Natural killer cell (primary cell): ENCODE data around the gene ACTN3. TPM values are rescaled to one million over a fixed set of nuclear protein-coding genes. Genes with fewer than 3 reads are reported as not detected.
A peak's percentile ranks its signal among the peaks of the same experiment; 100 is the strongest.

Experiments used
- ATAC-seq, 3 donors: fragments of 150-1000 bp in 2 of 3; fragments of 200-7000 bp in 1 of 3; cut with Tn5 transposase; 1 replicate in 1 of 3; 2 replicates in 2 of 3; pipeline ENCODE4 v1.10.0; 2021; ENCODE audit warnings: mild to moderate bottlenecking in 2 of 3, moderate library complexity in 2 of 3
- DNase-seq, 2 donors: peaks; one replicate each; pipeline versions ENCODE4 v3.0.0 to v3.0.0-alpha.2; 2013 to 2021; ENCODE audit warnings: mixed read lengths in 1 of 2
- H3K27ac ChIP-seq: one replicate; pipeline ENCODE4 v1.5.1; 2013; ENCODE audit warnings: mild to moderate bottlenecking, low read length
- H3K27me3 ChIP-seq: one replicate; pipeline ENCODE4 v1.6.1; 2013; ENCODE audit warnings: low read length; ENCODE audit not compliant: control insufficient read depth, insufficient read depth
- H3K36me3 ChIP-seq: one replicate; pipeline ENCODE4 v1.6.1; 2013; ENCODE audit warnings: low read length; ENCODE audit not compliant: control insufficient read depth, insufficient read depth
- H3K4me1 ChIP-seq: one replicate; pipeline ENCODE4 v1.6.1; 2013; ENCODE audit warnings: low read length; ENCODE audit not compliant: control insufficient read depth, insufficient read depth
- H3K4me3 ChIP-seq: one replicate; pipeline ENCODE4 v1.5.1; 2013; ENCODE audit warnings: low read length
- H3K9me3 ChIP-seq: one replicate; pipeline ENCODE4 v1.6.1; 2013; ENCODE audit warnings: low read length; ENCODE audit not compliant: control insufficient read depth, insufficient read depth
- H3K27ac Mint-ChIP-seq, 2 donors: one replicate each; pipeline ENCODE4 v1.8.0; 2022; ENCODE audit warnings: mild to moderate bottlenecking in 2 of 2, mixed read lengths in 2 of 2, moderate library complexity in 1 of 2
- H3K27me3 Mint-ChIP-seq, 2 donors: one replicate each; pipeline ENCODE4 v1.8.0; 2022; ENCODE audit warnings: low read depth in 2 of 2, mixed read lengths in 2 of 2
- H3K36me3 Mint-ChIP-seq: one replicate; pipeline ENCODE4 v1.8.0; 2022; ENCODE audit warnings: mixed read lengths
- H3K4me1 Mint-ChIP-seq, 2 donors: one replicate each; pipeline ENCODE4 v1.8.0; 2022; ENCODE audit warnings: mixed read lengths in 2 of 2
- H3K4me3 Mint-ChIP-seq: one replicate; pipeline ENCODE4 v1.8.0; 2022; ENCODE audit warnings: mild to moderate bottlenecking, moderate library complexity, mixed read lengths
- H3K9me3 Mint-ChIP-seq, 2 donors: one replicate each; pipeline ENCODE4 v1.8.0; 2022; ENCODE audit warnings: mixed read lengths in 2 of 2
- WGBS: methylation state at CpG from one replicate; pipeline ENCODE4 v1.1.7; 2013; ENCODE audit warnings: missing lambda C conversion rate; ENCODE audit not compliant: insufficient coverage; 5-methylcytosine and 5-hydroxymethylcytosine counted together
- intact Hi-C: fragments of 100-400 bp; cut with micrococcal nuclease; formaldehyde crosslinking; loops from one replicate; pipeline ENCODE4 v1.14.2; 2022
- total RNA-seq, 4 donors: library from RNA; stranded (reverse); fragments of 120-200 nt in 1 of 4; gene quantifications; one replicate each; pipeline versions ENCODE4 v1.2.3 to v1.2.4, GENCODE V29; 2013 to 2022
- TF ChIP-seq, protein P1 (sequence below): fragments of 200-600 bp; IDR thresholded peaks from one replicate; pipeline ENCODE4 v1.8.0; 2022; ENCODE audit warnings: antibody characterized with exemption

ACTN3 gene
- total RNA-seq, 3 donors from 2014 or later (not counting 1 experiment from before 2014, with no cell fraction given) = 0.33 to 1.00 (median 0.50) TPM

DNA sequence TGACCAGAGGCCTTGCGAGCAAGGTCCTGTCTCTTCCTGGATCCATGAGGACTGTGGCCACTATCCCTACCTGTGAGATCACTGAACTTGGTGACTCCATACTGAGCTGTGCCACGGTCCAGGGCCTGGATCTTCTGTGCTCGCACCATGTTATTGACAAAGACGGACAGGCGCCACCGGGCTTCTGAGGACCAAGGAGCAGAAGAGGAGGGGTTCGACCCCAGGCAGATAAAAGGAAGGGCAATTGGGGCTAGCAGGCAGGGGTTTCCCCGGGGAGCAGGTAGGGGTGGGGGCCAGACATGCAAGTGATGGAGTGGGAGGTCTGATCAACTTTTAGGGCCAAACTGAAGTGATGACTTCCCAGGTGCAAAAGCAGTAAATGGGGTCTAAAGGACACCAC is 19.5 kb downstream of the ACTN3 start:
- intact Hi-C loops = no loop called here
- H3K9me3 ChIP-seq = no peaks in the 10 kb centered on the region
- WGBS = 89% methylated on average over 8 of the region's 8 CpGs
- H3K36me3 Mint-ChIP-seq = no peaks in the 10 kb centered on the region
- no peaks in the 10 kb centered on the region for H3K27me3 ChIP-seq
- peaks cover 13% of the 10 kb centered on the region for H3K4me1 ChIP-seq
- DNase-seq (no peak), ATAC-seq (no peak)
- H3K4me1 Mint-ChIP-seq = peaks cover 4 to 9% of the 10 kb centered on the region in 2 donors
- TF ChIP-seq, protein P1, sequence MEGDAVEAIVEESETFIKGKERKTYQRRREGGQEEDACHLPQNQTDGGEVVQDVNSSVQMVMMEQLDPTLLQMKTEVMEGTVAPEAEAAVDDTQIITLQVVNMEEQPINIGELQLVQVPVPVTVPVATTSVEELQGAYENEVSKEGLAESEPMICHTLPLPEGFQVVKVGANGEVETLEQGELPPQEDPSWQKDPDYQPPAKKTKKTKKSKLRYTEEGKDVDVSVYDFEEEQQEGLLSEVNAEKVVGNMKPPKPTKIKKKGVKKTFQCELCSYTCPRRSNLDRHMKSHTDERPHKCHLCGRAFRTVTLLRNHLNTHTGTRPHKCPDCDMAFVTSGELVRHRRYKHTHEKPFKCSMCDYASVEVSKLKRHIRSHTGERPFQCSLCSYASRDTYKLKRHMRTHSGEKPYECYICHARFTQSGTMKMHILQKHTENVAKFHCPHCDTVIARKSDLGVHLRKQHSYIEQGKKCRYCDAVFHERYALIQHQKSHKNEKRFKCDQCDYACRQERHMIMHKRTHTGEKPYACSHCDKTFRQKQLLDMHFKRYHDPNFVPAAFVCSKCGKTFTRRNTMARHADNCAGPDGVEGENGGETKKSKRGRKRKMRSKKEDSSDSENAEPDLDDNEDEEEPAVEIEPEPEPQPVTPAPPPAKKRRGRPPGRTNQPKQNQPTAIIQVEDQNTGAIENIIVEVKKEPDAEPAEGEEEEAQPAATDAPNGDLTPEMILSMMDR = no peak
- no peaks in the 10 kb centered on the region for H3K36me3 ChIP-seq
- peak overlapping the region; percentile 22 for H3K4me3 Mint-ChIP-seq
- no peak overlapping the region for H3K27ac ChIP-seq
- no peak overlapping the region for H3K27ac Mint-ChIP-seq
- no peaks in the 10 kb centered on the region for H3K27me3 Mint-ChIP-seq
- H3K4me3 ChIP-seq = no peak overlapping the region
- H3K9me3 Mint-ChIP-seq = no peaks in the 10 kb centered on the region

DNA sequence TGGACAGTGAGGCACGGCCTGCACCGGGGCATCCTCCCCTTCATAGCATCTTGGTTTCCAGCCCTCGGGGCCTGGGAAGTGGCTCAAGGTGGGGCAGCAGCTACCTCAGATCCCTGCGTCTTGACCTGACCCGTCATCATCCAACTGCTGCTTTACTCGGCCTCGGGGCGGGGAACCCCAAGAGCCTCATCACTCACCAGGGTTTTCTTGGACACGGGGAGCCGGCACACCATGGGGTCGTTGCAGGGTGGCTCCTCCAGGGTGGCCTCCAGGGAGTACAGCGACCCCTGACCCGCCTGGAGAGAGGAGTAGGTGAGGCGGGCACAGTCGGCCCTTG is 21.1 kb downstream of the ACTN3 start:
- intact Hi-C loops = no loop called here
- Histone ChIP-seq H3K27me3 (no peaks in the 10 kb centered on the region), H3K27ac (no peak overlapping the region), H3K9me3 (no peaks in the 10 kb centered on the region), H3K4me1 (peaks cover 13% of the 10 kb centered on the region), H3K36me3 (no peaks in the 10 kb centered on the region), H3K4me3 (no peak overlapping the region)
- WGBS = 72% methylated on average over 15 of the region's 15 CpGs
- H3K9me3 Mint-ChIP-seq = no peaks in the 10 kb centered on the region
- no peak for DNase-seq
- ATAC-seq = no peak
- H3K27me3 Mint-ChIP-seq = no peaks in the 10 kb centered on the region
- peaks cover 4 to 9% of the 10 kb centered on the region in 2 donors for H3K4me1 Mint-ChIP-seq
- no peaks in the 10 kb centered on the region for H3K36me3 Mint-ChIP-seq
- peak overlapping the region in 1 of 2 donors; percentile 71 for H3K27ac Mint-ChIP-seq
- TF ChIP-seq, protein P1 = no peak
- H3K4me3 Mint-ChIP-seq = peak overlapping the region; percentile 82

DNA sequence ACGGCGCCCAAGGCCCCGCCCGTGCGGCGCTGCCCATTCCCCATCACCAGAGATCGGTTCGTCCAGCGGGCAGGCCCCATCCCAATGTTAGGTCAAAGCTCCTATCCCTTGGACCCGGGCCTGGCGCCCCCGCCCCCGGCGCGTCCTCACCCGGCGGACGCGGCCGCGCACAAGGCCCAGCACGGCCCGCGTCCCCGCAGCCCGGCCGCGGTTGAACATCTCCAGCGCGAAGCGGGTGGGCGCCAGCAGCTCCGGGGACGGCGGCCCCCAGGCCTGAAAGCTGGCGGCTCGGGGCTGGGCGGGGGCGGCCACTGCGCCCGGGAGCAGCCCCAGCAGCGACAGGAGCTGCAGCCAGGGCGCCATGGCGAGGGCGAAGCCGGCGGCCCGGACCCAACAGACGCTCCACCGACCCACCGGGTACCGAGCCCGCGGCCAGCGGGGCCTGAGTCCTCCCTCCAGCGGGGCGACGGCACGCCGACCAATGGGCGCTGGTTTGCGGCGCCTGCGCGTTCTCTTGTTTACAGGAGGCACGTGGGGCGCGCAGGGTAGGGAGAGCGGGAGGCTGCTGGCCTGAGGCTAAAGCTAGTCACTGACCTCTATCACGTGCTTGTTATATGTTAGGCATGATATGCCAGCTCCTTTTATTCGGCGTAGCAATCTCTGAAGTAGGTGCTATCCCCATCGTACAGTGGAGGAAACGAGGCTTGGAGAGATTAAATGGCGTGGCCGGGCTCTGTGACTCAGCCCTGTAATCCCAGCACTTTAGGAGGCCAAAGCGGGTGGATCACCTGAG is 21.6 kb downstream of the ACTN3 start, which contains the start of gene CTSF:
Gene CTSF, minus strand, starts transcription at position 483 of the 793 bp plus-strand sequence. Its CDS starts 120 bp downstream, at position 363.
- Histone ChIP-seq H3K4me1 (peaks cover 13% of the 10 kb centered on the region), H3K27ac (no peak within 1 kb of the TSS), H3K9me3 (no peaks in the 10 kb centered on the region), H3K36me3 (no peaks in the 10 kb centered on the region), H3K27me3 (no peaks in the 10 kb centered on the region), H3K4me3 (peak within 1 kb of the TSS; percentile 28)
- TF ChIP-seq, protein P1 = no peak
- peak; percentile 71 to 81 for DNase-seq
- ATAC-seq = peak; percentile 70 to 98 (median 97)
- Mint-ChIP-seq H3K4me3 (peak within 1 kb of the TSS; percentile 85), H3K27me3 (no peaks in the 10 kb centered on the region), H3K9me3 (no peaks in the 10 kb centered on the region), H3K4me1 (peaks cover 4 to 9% of the 10 kb centered on the region in 2 donors), H3K27ac (peak within 1 kb of the TSS; percentile 41 to 71), H3K36me3 (no peaks in the 10 kb centered on the region)
- intact Hi-C loops = no loop called here
- WGBS = 5% methylated on average over 77 of the region's 77 CpGs
